Natural killer cell treated with Interleukin-12 subunit alpha and Interleukin-12 subunit beta and Interleukin-15 and Interleukin-18, amount 100 ng/mL, for 72 hours (primary cell): ENCODE results near the gene SELENOT. TPM values are rescaled to one million over a fixed set of nuclear protein-coding genes. Genes with fewer than 3 reads are reported as not detected.
A peak's percentile ranks its signal among the peaks of the same experiment; 100 is the strongest.

Experiments
- ATAC-seq, 2 donors: fragments of 150-1000 bp; cut with Tn5 transposase in 1 of 2; sonication (Bioruptor Pico), chemical (Tn5 transposase) in 1 of 2; 2 replicates each; pipeline ENCODE4 v1.10.0; 2021
- DNase-seq: peaks from one replicate; pipeline ENCODE4 v3.0.0; 2022; ENCODE audit warnings: low spot score
- H3K27ac Mint-ChIP-seq, 2 donors: 1 replicate in 1 of 2; 2 replicates in 1 of 2; pipeline ENCODE4 v1.8.0; 2022; ENCODE audit warnings: mixed read lengths in 2 of 2, mild to moderate bottlenecking in 1 of 2, moderate library complexity in 1 of 2
- H3K27me3 Mint-ChIP-seq, 2 donors: 1 replicate in 1 of 2; 2 replicates in 1 of 2; pipeline ENCODE4 v1.8.0; 2022; ENCODE audit warnings: mixed read lengths in 2 of 2
- H3K36me3 Mint-ChIP-seq: one replicate; pipeline ENCODE4 v1.8.0; 2022; ENCODE audit warnings: mixed read lengths
- H3K4me1 Mint-ChIP-seq, 2 donors: 1 replicate in 1 of 2; 2 replicates in 1 of 2; pipeline ENCODE4 v1.8.0; 2022; ENCODE audit warnings: low read depth in 2 of 2, mixed read lengths in 2 of 2, mild to moderate bottlenecking in 1 of 2
- H3K4me3 Mint-ChIP-seq: one replicate; pipeline ENCODE4 v1.8.0; 2022; ENCODE audit warnings: mixed read lengths
- H3K9me3 Mint-ChIP-seq: 2 replicates; pipeline ENCODE4 v1.8.0; 2022; ENCODE audit warnings: mixed read lengths
- total RNA-seq, 2 donors: library from RNA; stranded (reverse); gene quantifications; one replicate each; pipeline ENCODE4 v1.2.3, GENCODE V29; 2022

The SELENOT gene
- total RNA-seq, 2 donors from 2014 or later: 72.4 to 147 TPM

- no peak for ATAC-seq
- H3K36me3 Mint-ChIP-seq: no peaks in the 10 kb centered on the region
- no peak overlapping the region for H3K27ac Mint-ChIP-seq
- H3K4me3 Mint-ChIP-seq: no peak overlapping the region
- DNase-seq: no peak
- no peaks in the 10 kb centered on the region for H3K4me1 Mint-ChIP-seq
- H3K27me3 Mint-ChIP-seq: no peaks in the 10 kb centered on the region
- H3K9me3 Mint-ChIP-seq: no peaks in the 10 kb centered on the region
Measured at GRCh38 chr3:150656316-150656715, 53.2 kb downstream of the SELENOT start.

GRCh38 chr3:150662410-150663200, 59.5 kb downstream of the SELENOT start:
- Mint-ChIP-seq H3K9me3 (no peaks in the 10 kb centered on the region), H3K27ac (peak overlapping the region in 1 of 2 donors; percentile 19), H3K36me3 (no peaks in the 10 kb centered on the region), H3K27me3 (peaks cover 0 to 3% of the 10 kb centered on the region in 2 donors), H3K4me3 (no peak overlapping the region), H3K4me1 (peaks cover 20 to 27% of the 10 kb centered on the region in 2 donors)
- DNase-seq: no peak
- ATAC-seq: no peak

- Mint-ChIP-seq H3K36me3 (no peaks in the 10 kb centered on the region), H3K27ac (no peak overlapping the region), H3K4me1 (peaks cover 20 to 27% of the 10 kb centered on the region in 2 donors), H3K27me3 (peaks cover 0 to 3% of the 10 kb centered on the region in 2 donors), H3K4me3 (no peak overlapping the region), H3K9me3 (no peaks in the 10 kb centered on the region)
- no peak for ATAC-seq
- no peak for DNase-seq
Measured at GRCh38 chr3:150663461-150663860, 60.3 kb downstream of the SELENOT start.

GRCh38 chr3:150666167-150666566, 63.0 kb downstream of the SELENOT start:
- ATAC-seq: peak; percentile 57 to 66
- Mint-ChIP-seq H3K36me3 (no peaks in the 10 kb centered on the region), H3K27ac (peak overlapping the region in 1 of 2 donors; percentile 80), H3K27me3 (peaks cover 0 to 3% of the 10 kb centered on the region in 2 donors), H3K4me3 (no peak overlapping the region), H3K9me3 (no peaks in the 10 kb centered on the region), H3K4me1 (peaks cover 20 to 27% of the 10 kb centered on the region in 2 donors)
- no peak for DNase-seq

- ATAC-seq: no peak
- H3K36me3 Mint-ChIP-seq: peaks cover 17% of the 10 kb centered on the region
Measured at GRCh38 chr3:150673966-150674365, 70.8 kb downstream of the SELENOT start.

GRCh38 chr3:150675587-150675986, 72.5 kb downstream of the SELENOT start:
- H3K27me3 Mint-ChIP-seq: no peaks in the 10 kb centered on the region
- no peak for ATAC-seq
- H3K9me3 Mint-ChIP-seq: peaks cover 8% of the 10 kb centered on the region
- peaks cover 17% of the 10 kb centered on the region for H3K36me3 Mint-ChIP-seq
- no peak for DNase-seq
- no peak overlapping the region for H3K27ac Mint-ChIP-seq
- no peak overlapping the region for H3K4me3 Mint-ChIP-seq
- H3K4me1 Mint-ChIP-seq: peaks cover 0 to 3% of the 10 kb centered on the region in 2 donors

More at GRCh38 chr3:150673966-150674365, 70.8 kb downstream of the SELENOT start:
- Mint-ChIP-seq H3K4me3 (no peak overlapping the region), H3K27me3 (no peaks in the 10 kb centered on the region), H3K9me3 (peaks cover 8% of the 10 kb centered on the region), H3K4me1 (no peaks in the 10 kb centered on the region), H3K27ac (no peak overlapping the region)
- DNase-seq: no peak

Other genes with a start within 250 kb of the SELENOT start
- gene TSC22D2, start 195.0 kb upstream of the SELENOT start, total RNA-seq: 10 to 100 TPM; 18.7 to 23.7 TPM
- 100 to 1,000 TPM; 104 to 148 TPM for gene SERP1, start 56.8 kb upstream of the SELENOT start, total RNA-seq
- gene EIF2A, start 56.5 kb upstream of the SELENOT start, total RNA-seq: 100 to 1,000 TPM in 1 of 2 donors, 10 to 100 TPM in 1; 98.0 to 114 TPM
- under 1 TPM in 1 of 2 donors, not detected in 1; 0.33 TPM for gene ERICH6, start 100.6 kb downstream of the SELENOT start, total RNA-seq
- gene SIAH2, start 159.8 kb downstream of the SELENOT start, total RNA-seq: 10 to 100 TPM; 34.9 to 41.4 TPM